H1 (cell line): ENCODE data around the gene CENPX. TPM values are rescaled to one million over a fixed set of nuclear protein-coding genes. Genes with fewer than 3 reads are reported as not detected.

ENCODE experiments used
- CTCF ChIA-PET: fragments of 300-600 bp; sonication (Branson Sonifier 250); formaldehyde crosslinking; loops from one replicate; lab custom pipeline; 2021; ENCODE audit not compliant: partially characterized antibody; lab: Charles Lee
- POLR2A ChIA-PET: fragments of 300-600 bp; sonication (Branson Sonifier 250); formaldehyde crosslinking; loops from one replicate; lab custom pipeline; 2021; ENCODE audit warnings: inconsistent platforms; ENCODE audit not compliant: partially characterized antibody; lab: Charles Lee
- DNase-seq, 2 experiments: peaks; one replicate each; pipeline versions ENCODE4 v3.0.0 to v3.0.0-alpha.2; 2010 to 2022; ENCODE audit warnings: low spot score in 2 of 2, low read depth in 1 of 2, mixed read lengths in 1 of 2
- FAIRE-seq: peaks from 2 replicates; lab custom pipeline; 2011; peaks lifted over from hg19 to GRCh38; lab: Jason Lieb, UNC
- H2AFZ ChIP-seq: 2 replicates; pipeline ENCODE4 v1.8.1; 2012; ENCODE audit warnings: low read length, inconsistent platforms
- H2AK5ac ChIP-seq: 2 replicates; pipeline ENCODE4 v1.6.1; 2013; ENCODE audit warnings: low read depth, low read length
- H2BK120ac ChIP-seq: replicated peaks from 2 replicates; pipeline ENCODE3; 2013; ENCODE audit warnings: low read depth, low read length, inconsistent platforms
- H2BK12ac ChIP-seq: 2 replicates; pipeline ENCODE4 v1.6.1; 2013; ENCODE audit warnings: low read depth, low read length
- H2BK15ac ChIP-seq: 2 replicates; pipeline ENCODE4 v1.6.1; 2013; ENCODE audit warnings: low read length
- H2BK20ac ChIP-seq: 2 replicates; pipeline ENCODE4 v1.6.1; 2013; ENCODE audit warnings: low read length
- H2BK5ac ChIP-seq: 2 replicates; pipeline ENCODE4 v1.6.1; 2013; ENCODE audit warnings: low read depth, low read length
- H3K14ac ChIP-seq: 2 replicates; pipeline ENCODE4 v1.6.1; 2013; ENCODE audit warnings: inconsistent platforms; ENCODE audit not compliant: insufficient read length
- H3K18ac ChIP-seq: 2 replicates; pipeline ENCODE4 v1.6.1; 2013; ENCODE audit warnings: low read length; ENCODE audit errors: extremely low read depth
- H3K23ac ChIP-seq: 2 replicates; pipeline ENCODE4 v1.6.1; 2013; ENCODE audit warnings: inconsistent platforms; ENCODE audit not compliant: insufficient read length
- H3K23me2 ChIP-seq: 2 replicates; pipeline ENCODE4 v1.6.1; 2013; ENCODE audit warnings: low read depth, low read length
- H3K27ac ChIP-seq: 2 replicates; pipeline ENCODE4 v1.6.1; 2011; ENCODE audit warnings: low read depth, low read length, inconsistent platforms
- H3K27me3 ChIP-seq, 4 experiments: replicated peaks in 1 of 4; 1 replicate in 1 of 4; 2 replicates in 3 of 4; pipeline versions ENCODE4 v1.6.1 to v1.8.1; 2011 to 2013; ENCODE audit warnings: low read length in 3 of 4, mild to moderate bottlenecking in 3 of 4, inconsistent platforms in 2 of 4, mixed read lengths in 2 of 4, moderate library complexity in 1 of 4; ENCODE audit not compliant: control insufficient read depth in 3 of 4, insufficient read depth in 3 of 4; ENCODE audit errors: extremely low read depth in 1 of 4
- H3K36me3 ChIP-seq, 4 experiments: 2 replicates each; pipeline versions ENCODE4 v1.6.1 to v1.8.1; 2011 to 2013; ENCODE audit warnings: mild to moderate bottlenecking in 4 of 4, low read length in 3 of 4, moderate library complexity in 2 of 4, control low read depth in 1 of 4, inconsistent platforms in 1 of 4; ENCODE audit not compliant: insufficient read depth in 4 of 4, control insufficient read depth in 2 of 4
- H3K4ac ChIP-seq: replicated peaks from 2 replicates; pipeline ENCODE3; 2013; ENCODE audit warnings: low read length, low read depth, mixed read lengths, inconsistent platforms; ENCODE audit not compliant: insufficient read length
- H3K4me1 ChIP-seq, 4 experiments: replicated peaks in 1 of 4; 1 replicate in 1 of 4; 2 replicates in 3 of 4; pipeline versions ENCODE4 v1.6.1 to v1.8.1; 2011 to 2013; ENCODE audit warnings: low read length in 3 of 4, inconsistent platforms in 2 of 4, mixed read lengths in 1 of 4; ENCODE audit not compliant: insufficient read depth in 4 of 4, control insufficient read depth in 3 of 4
- H3K4me2 ChIP-seq, 2 experiments: 2 replicates each; pipeline versions ENCODE4 v1.6.1 to v1.8.1; 2011 to 2013; ENCODE audit warnings: low read depth in 2 of 2, low read length in 2 of 2, control low read depth in 1 of 2, inconsistent platforms in 1 of 2, mild to moderate bottlenecking in 1 of 2; ENCODE audit not compliant: insufficient read depth in 1 of 2
- H3K4me3 ChIP-seq, 4 experiments: fragments of 200-600, 300-600 bp in 1 of 4; sonication (generic), shearing (Covaris generic), sonication (Bioruptor Twin) in 1 of 4; 2 replicates each; pipeline versions ENCODE4 v1.5.1 to v1.8.1; 2011 to 2016; ENCODE audit warnings: low read length in 4 of 4, low read depth in 3 of 4, control low read depth in 2 of 4, inconsistent platforms in 2 of 4, mild to moderate bottlenecking in 2 of 4, mixed read lengths in 1 of 4, moderate library complexity in 1 of 4; ENCODE audit not compliant: insufficient read depth in 2 of 4; ENCODE audit errors: extremely low read depth in 1 of 4
- H3K56ac ChIP-seq: replicated peaks from 2 replicates; pipeline ENCODE3; 2013; ENCODE audit warnings: low read depth, mild to moderate bottlenecking, mixed read lengths, low read length, inconsistent platforms; ENCODE audit not compliant: insufficient read length
- H3K79me1 ChIP-seq: 2 replicates; pipeline ENCODE4 v1.6.1; 2013; ENCODE audit warnings: low read depth, low read length, control low read depth
- H3K79me2 ChIP-seq, 2 experiments: 2 replicates each; pipeline versions ENCODE4 v1.6.1 to v1.8.1; 2012 to 2013; ENCODE audit warnings: low read length in 2 of 2, mild to moderate bottlenecking in 2 of 2, inconsistent platforms in 1 of 2; ENCODE audit not compliant: insufficient read depth in 2 of 2, control insufficient read depth in 1 of 2
- H3K9ac ChIP-seq, 4 experiments: replicated peaks in 1 of 4; 1 replicate in 1 of 4; 2 replicates in 3 of 4; pipeline versions ENCODE4 v1.6.1 to v1.8.1; 2011 to 2013; ENCODE audit warnings: low read depth in 3 of 4, low read length in 3 of 4, control low read depth in 2 of 4, mild to moderate bottlenecking in 2 of 4, moderate library complexity in 2 of 4, inconsistent platforms in 1 of 4; ENCODE audit errors: extremely low read depth in 1 of 4
- H3K9me3 ChIP-seq, 2 experiments: 2 replicates each; pipeline versions ENCODE4 v1.6.1 to v1.8.1; 2012 to 2013; ENCODE audit warnings: mild to moderate bottlenecking in 2 of 2, moderate library complexity in 2 of 2, control low read depth in 1 of 2, inconsistent platforms in 1 of 2, low read depth in 1 of 2, low read length in 1 of 2, mixed read lengths in 1 of 2; ENCODE audit not compliant: insufficient read depth in 2 of 2
- H4K20me1 ChIP-seq, 2 experiments: replicated peaks in 1 of 2; 2 replicates each; pipeline versions ENCODE3 to v1.8.1; 2011 to 2013; ENCODE audit warnings: inconsistent platforms in 2 of 2, low read length in 2 of 2, mild to moderate bottlenecking in 1 of 2; ENCODE audit not compliant: insufficient read depth in 2 of 2, control insufficient read depth in 1 of 2
- H4K5ac ChIP-seq: 2 replicates; pipeline ENCODE4 v1.6.1; 2013; ENCODE audit warnings: low read length, low read depth, mixed read lengths, inconsistent platforms; ENCODE audit not compliant: insufficient read length
- H4K8ac ChIP-seq: 2 replicates; pipeline ENCODE4 v1.8.0; 2013; ENCODE audit warnings: mild to moderate bottlenecking, moderate library complexity, low read length, inconsistent platforms; ENCODE audit not compliant: insufficient read depth; ENCODE audit errors: extremely low read depth
- H4K91ac ChIP-seq: replicated peaks from 2 replicates; pipeline ENCODE3; 2013; ENCODE audit warnings: low read length, mixed read lengths, inconsistent platforms; ENCODE audit not compliant: insufficient read length
- CBX5 ChIP-seq: fragments of 300-800, 300-1000 bp; sonication (generic); IDR thresholded peaks from 2 replicates; pipeline ENCODE4 v1.7.1; 2016; ENCODE audit warnings: antibody characterized with exemption, low read length, low read depth
- CBX8 ChIP-seq: fragments of 300-800, 300-1000 bp; sonication (generic); IDR thresholded peaks from 2 replicates; pipeline ENCODE4 v1.7.1; 2016; ENCODE audit warnings: low read depth, low read length, borderline replicate concordance
- JUN ChIP-seq: IDR thresholded peaks from 2 replicates; pipeline ENCODE4 v1.6.1; 2011; ENCODE audit warnings: low read depth, mild to moderate bottlenecking, improper control_type of control experiment, low read length
- TAF1 ChIP-seq: IDR thresholded peaks from 2 replicates; pipeline ENCODE4 v1.6.1; 2011; ENCODE audit warnings: mild to moderate bottlenecking, low read depth, low read length
- TAF7 ChIP-seq: optimal IDR thresholded peaks from 2 replicates; pipeline ENCODE3; 2011; ENCODE audit warnings: low read depth, mild to moderate bottlenecking, inconsistent platforms, low read length, moderate library complexity, borderline replicate concordance
- WGBS, 2 experiments: shearing (Covaris generic) in 1 of 2; methylation state at CpG; one replicate each; pipeline versions ENCODE4 v1.1.6 to v1.1.7; 2013 to 2015; ENCODE audit warnings: low lambda C conversion rate in 2 of 2, mixed read lengths in 2 of 2, inconsistent platforms in 1 of 2, low coverage in 1 of 2, missing lambda C conversion rate in 1 of 2; ENCODE audit not compliant: insufficient replicate concordance in 2 of 2, insufficient coverage in 1 of 2, insufficient read length in 1 of 2; ENCODE audit errors: extremely low coverage in 1 of 2, missing lambda C conversion rate in 1 of 2; 5-methylcytosine and 5-hydroxymethylcytosine counted together
- polyA plus RNA-seq, 7 experiments: library from polyadenylated mRNA; depleted of rRNA in 3 of 7; stranded (reverse) in 5 of 7; unstranded in 2 of 7; fragments of >200 nt in 5 of 7; fragments of 200-250 nt in 2 of 7; gene quantifications; 1 replicate in 5 of 7; 2 replicates in 1 of 7; 4 replicates in 1 of 7; pipeline versions ENCODE4 v1.2.1 to v1.2.3, GENCODE V29; 2011 to 2013; ENCODE audit warnings: missing spikeins in 2 of 7, mixed read lengths in 2 of 7
- total RNA-seq: library from RNA; stranded (reverse); fragmentation: NEBNext Ultra II Directional; extraction: Animal tissue kit (Norgen Biotek cat#: 25700); gene quantifications from 2 replicates; pipeline ENCODE4 v1.2.1, GENCODE V29; 2021

The CENPX gene
- total and polyA plus RNA-seq, 2 of the 8 experiments (the other 6 are each of a cell fraction or from before 2014, with no cell fraction given): 116 to 122 TPM

DNA sequence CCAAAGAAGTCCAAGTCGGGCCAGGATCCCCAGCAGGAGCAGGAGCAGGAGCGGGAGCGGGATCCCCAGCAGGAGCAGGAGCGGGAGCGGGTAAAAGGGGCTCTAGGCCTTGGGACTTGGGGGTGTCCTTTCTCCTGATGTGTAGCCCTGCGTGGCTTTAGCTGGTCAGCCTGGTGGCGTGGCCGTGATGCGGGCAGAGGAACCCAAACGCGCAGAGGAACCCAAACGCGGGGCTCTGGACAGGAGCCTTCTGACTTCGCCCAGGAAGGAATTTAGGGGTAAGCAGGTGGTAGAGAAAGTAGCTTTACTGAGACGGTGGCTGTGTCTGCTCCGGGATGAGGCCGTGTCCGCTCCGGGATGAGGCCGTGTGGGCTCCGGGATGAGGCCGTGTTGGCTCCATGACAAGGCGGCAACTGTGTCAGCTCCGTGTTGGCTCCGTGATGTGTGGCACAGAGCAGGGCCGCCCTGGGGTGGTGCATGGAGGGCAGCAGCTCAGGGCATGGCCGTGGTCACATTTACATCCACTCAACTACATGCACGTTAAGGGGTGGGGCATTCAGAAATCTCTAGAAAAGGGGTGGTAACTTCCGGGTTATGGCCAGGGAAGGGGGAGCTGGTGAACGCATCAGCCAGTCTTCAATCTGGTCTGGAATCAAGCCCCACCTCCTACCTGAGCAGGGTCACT is 25.8 kb downstream of the CENPX start:
- H3K4ac ChIP-seq: no peak overlapping the region
- DNase-seq (no peak), FAIRE-seq (no peak)
- no peak overlapping the region for H3K14ac ChIP-seq
- peaks cover 0 to 21% (median 18%) of the 10 kb centered on the region in 4 experiments; a peak in 6 of 7 replicates for H3K4me1 ChIP-seq
- no peak overlapping the region for H3K4me2 ChIP-seq
- CTCF ChIA-PET: interaction anchor here (0.6 to 3.2 kb wide), 20 partner anchors 8 to 190 kb away, joined by 3 to 20 read pairs (median 4); partner anchors contain the start of genes LRRC45 and NOTUM
- no peak overlapping the region for H2AFZ ChIP-seq
- POLR2A ChIA-PET: interaction anchor here (0.6 to 1.8 kb wide), 8 partner anchors 14 to 89 kb away, joined by 3 to 7 read pairs (median 4); no protein-coding TSS in a partner anchor
- no peak overlapping the region for H3K4me3 ChIP-seq
- no peak overlapping the region; the same call in 1 of the 2 replicates for H4K8ac ChIP-seq
- H3K9me3 ChIP-seq: no peaks in the 10 kb centered on the region
- no peak overlapping the region for H2AK5ac ChIP-seq
- H2BK15ac ChIP-seq: no peak overlapping the region
- H3K56ac ChIP-seq: no peak overlapping the region
- no peaks in the 10 kb centered on the region for H3K36me3 ChIP-seq
- H4K20me1 ChIP-seq: peaks cover 0 to 10% of the 10 kb centered on the region in 2 experiments
- no peak overlapping the region for H3K9ac ChIP-seq
- H2BK20ac ChIP-seq: no peak overlapping the region
- H2BK12ac ChIP-seq: no peak overlapping the region
- WGBS, 2 experiments: 94% methylated on average over 30 of the region's 30 CpGs; no CpG with 5 or more reads in 1 of the 2 experiments
- no peak overlapping the region for H4K91ac ChIP-seq
- no peak overlapping the region for H3K23ac ChIP-seq
- H3K79me1 ChIP-seq: peaks cover 5% of the 10 kb centered on the region
- H3K18ac ChIP-seq: no peak overlapping the region
- H2BK5ac ChIP-seq: no peak overlapping the region
- no peaks in the 10 kb centered on the region for H3K79me2 ChIP-seq
- no peaks in the 10 kb centered on the region for H3K23me2 ChIP-seq
- H3K27me3 ChIP-seq: no peaks in the 10 kb centered on the region
- H2BK120ac ChIP-seq: no peak overlapping the region
- no peak overlapping the region for H4K5ac ChIP-seq
- H3K27ac ChIP-seq: no peak overlapping the region
- no peak for TF ChIP-seq CBX8
- no peak for TF ChIP-seq TAF1
- TF ChIP-seq TAF7: no peak
- TF ChIP-seq JUN: no peak
- no peak for TF ChIP-seq CBX5
